Measurements from ENCODE around the gene AAR2.

The AAR2 gene, protein sequence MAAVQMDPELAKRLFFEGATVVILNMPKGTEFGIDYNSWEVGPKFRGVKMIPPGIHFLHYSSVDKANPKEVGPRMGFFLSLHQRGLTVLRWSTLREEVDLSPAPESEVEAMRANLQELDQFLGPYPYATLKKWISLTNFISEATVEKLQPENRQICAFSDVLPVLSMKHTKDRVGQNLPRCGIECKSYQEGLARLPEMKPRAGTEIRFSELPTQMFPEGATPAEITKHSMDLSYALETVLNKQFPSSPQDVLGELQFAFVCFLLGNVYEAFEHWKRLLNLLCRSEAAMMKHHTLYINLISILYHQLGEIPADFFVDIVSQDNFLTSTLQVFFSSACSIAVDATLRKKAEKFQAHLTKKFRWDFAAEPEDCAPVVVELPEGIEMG

GRCh38 chr20:36235892-36236785 is at the start of gene AAR2:
Gene AAR2, plus strand, starts transcription at chr20:36236478. Its CDS starts 3,391 bp downstream, at chr20:36239869.
- Histone ChIP-seq H3K4me1 (ENCODE audit: low read length) (peaks cover 10% of the 10 kb centered on the region), H3K9ac (ENCODE audit: low read length) (peak within 1 kb of the TSS; percentile 85), H3K36me3 (replicated peaks; ENCODE audit: low read depth, low read length) (peaks cover 15% of the 10 kb centered on the region), H3K4me3 (ENCODE audit: low read length) (peak within 1 kb of the TSS; percentile 89), H4K20me1 (ENCODE audit: insufficient read depth, low read length) (no peaks in the 10 kb centered on the region), H3K4me2 (ENCODE audit: low read length) (peak within 1 kb of the TSS; percentile 86), H3K79me2 (ENCODE audit: low read length) (peaks cover 54% of the 10 kb centered on the region), H2AFZ (ENCODE audit: low read depth, low read length) (peak within 1 kb of the TSS; percentile 100), H3K27me3 (ENCODE audit: low read depth, low read length) (no peaks in the 10 kb centered on the region), H3K9me3 (ENCODE audit: insufficient read depth, low read length) (no peaks in the 10 kb centered on the region), H3K27ac (ENCODE audit: low read length) (peak within 1 kb of the TSS; percentile 33)
- no peak for TF ChIP-seq EZH2phosphoT487 (IDR thresholded peaks at IDR 0.05; ENCODE audit: low read depth)

GRCh38 chr20:36193977-36194712 is 42.1 kb upstream of the AAR2 start:
- Histone ChIP-seq H3K4me1 (ENCODE audit: low read length) (0 out of 2 replicates have a peak, but pooled peaks cover 2% of the 10 kb centered on the region), H3K4me2 (ENCODE audit: low read length) (no peak overlapping the region), H3K9me3 (ENCODE audit: insufficient read depth, low read length) (no peaks in the 10 kb centered on the region), H3K27ac (ENCODE audit: low read length) (no peak overlapping the region), H2AFZ (ENCODE audit: low read depth, low read length) (no peak overlapping the region), H3K27me3 (ENCODE audit: low read depth, low read length) (peaks cover 20% of the 10 kb centered on the region), H3K9ac (ENCODE audit: low read length) (no peak overlapping the region), H4K20me1 (ENCODE audit: insufficient read depth, low read length) (no peaks in the 10 kb centered on the region), H3K79me2 (ENCODE audit: low read length) (no peaks in the 10 kb centered on the region), H3K4me3 (ENCODE audit: low read length) (no peak overlapping the region), H3K36me3 (replicated peaks; ENCODE audit: low read depth, low read length) (no peaks in the 10 kb centered on the region)
- TF ChIP-seq CTCF (IDR thresholded peaks at IDR 0.05; ENCODE audit: low read depth, low read length) (no peak), EZH2phosphoT487 (IDR thresholded peaks at IDR 0.05; ENCODE audit: low read depth) (no peak)

DNA sequence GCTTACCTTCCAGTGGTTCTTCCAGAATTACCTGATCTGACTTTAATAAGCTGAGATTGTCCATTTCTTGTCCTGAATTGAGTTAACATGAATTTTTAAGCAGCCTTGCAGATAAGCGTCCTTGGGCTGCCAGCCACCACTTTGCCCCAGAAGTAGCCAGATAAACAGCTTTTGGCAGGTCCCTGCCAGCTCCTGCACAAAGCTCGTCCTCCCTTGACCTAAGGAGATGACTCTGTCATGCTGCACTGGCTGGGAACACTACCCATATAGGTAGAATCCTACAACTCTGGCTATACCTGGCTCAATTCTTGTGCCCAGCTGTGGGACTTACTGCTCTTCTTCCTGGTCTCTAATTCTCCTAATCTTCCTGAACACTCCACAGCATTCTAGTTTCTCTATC is 39.6 kb upstream of the AAR2 start:
- Histone ChIP-seq H3K27me3 (ENCODE audit: low read depth, low read length) (peaks cover 20% of the 10 kb centered on the region), H3K36me3 (replicated peaks; ENCODE audit: low read depth, low read length) (no peaks in the 10 kb centered on the region), H2AFZ (ENCODE audit: low read depth, low read length) (no peak overlapping the region), H4K20me1 (ENCODE audit: insufficient read depth, low read length) (no peaks in the 10 kb centered on the region), H3K4me2 (ENCODE audit: low read length) (no peak overlapping the region), H3K4me1 (ENCODE audit: low read length) (0 out of 2 replicates have a peak, but pooled peaks cover 6% of the 10 kb centered on the region), H3K9ac (ENCODE audit: low read length) (no peak overlapping the region), H3K4me3 (ENCODE audit: low read length) (no peak overlapping the region), H3K27ac (ENCODE audit: low read length) (no peak overlapping the region), H3K79me2 (ENCODE audit: low read length) (no peaks in the 10 kb centered on the region), H3K9me3 (ENCODE audit: insufficient read depth, low read length) (no peaks in the 10 kb centered on the region)
- TF ChIP-seq EZH2phosphoT487 (IDR thresholded peaks at IDR 0.05; ENCODE audit: low read depth) (no peak), CTCF (IDR thresholded peaks at IDR 0.05; ENCODE audit: low read depth, low read length) (no peak)

- peaks cover 20% of the 10 kb centered on the region for H3K27me3 ChIP-seq (ENCODE audit: low read depth, low read length)
- 0 out of 2 replicates have a peak, but pooled peaks cover 6% of the 10 kb centered on the region for H3K4me1 ChIP-seq (ENCODE audit: low read length)
- no peak overlapping the region for H3K4me2 ChIP-seq (ENCODE audit: low read length)
- H3K9me3 ChIP-seq (ENCODE audit: insufficient read depth, low read length) = no peaks in the 10 kb centered on the region
- no peak overlapping the region for H2AFZ ChIP-seq (ENCODE audit: low read depth, low read length)
- no peak for TF ChIP-seq EZH2phosphoT487 (IDR thresholded peaks at IDR 0.05; ENCODE audit: low read depth)
- TF ChIP-seq CTCF (IDR thresholded peaks at IDR 0.05; ENCODE audit: low read depth, low read length) = no peak
- H3K4me3 ChIP-seq (ENCODE audit: low read length) = no peak overlapping the region
- H4K20me1 ChIP-seq (ENCODE audit: insufficient read depth, low read length) = no peaks in the 10 kb centered on the region
- H3K9ac ChIP-seq (ENCODE audit: low read length) = no peak overlapping the region
- no peaks in the 10 kb centered on the region for H3K79me2 ChIP-seq (ENCODE audit: low read length)
- H3K27ac ChIP-seq (ENCODE audit: low read length) = no peak overlapping the region
- no peaks in the 10 kb centered on the region for H3K36me3 ChIP-seq (replicated peaks; ENCODE audit: low read depth, low read length)
These were observed 39.0 kb upstream of the AAR2 start for GRCh38 chr20:36197271-36197670.
